NK-92 (cell line): ENCODE data around the gene EFNA1.
"Not testable (repeated sequence)": the region's sequence is repeated elsewhere in the genome, so short reads cannot be mapped to it uniquely, and the experiment has no call there.

Experiments
- DNase-seq: peaks from one replicate; lab custom pipeline; 2025; ENCODE audit not compliant: unreplicated experiment; lab: John Stamatoyannopoulos, UW

EFNA1 gene

DNA sequence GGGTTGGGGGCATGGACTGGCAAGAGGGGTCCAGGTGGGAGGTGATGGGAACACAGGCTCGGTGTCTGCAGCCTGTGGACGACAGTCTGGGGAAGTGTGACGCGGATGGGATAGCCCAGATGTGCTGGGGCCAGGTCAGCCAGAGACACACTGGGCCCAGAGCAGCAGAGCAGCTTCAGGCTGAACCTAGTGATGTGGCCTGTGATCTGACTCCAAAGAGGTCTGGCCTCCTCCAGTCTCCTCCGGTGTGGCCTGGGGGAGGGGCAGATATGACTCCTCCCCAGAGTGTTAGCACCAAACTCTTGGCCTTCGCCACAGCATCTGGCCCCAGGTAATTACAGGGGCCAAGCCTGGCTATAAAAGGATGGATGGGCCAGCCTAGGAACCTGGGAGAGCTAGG is 35.5 kb upstream of the EFNA1 start:
- no peak for DNase-seq

DNA sequence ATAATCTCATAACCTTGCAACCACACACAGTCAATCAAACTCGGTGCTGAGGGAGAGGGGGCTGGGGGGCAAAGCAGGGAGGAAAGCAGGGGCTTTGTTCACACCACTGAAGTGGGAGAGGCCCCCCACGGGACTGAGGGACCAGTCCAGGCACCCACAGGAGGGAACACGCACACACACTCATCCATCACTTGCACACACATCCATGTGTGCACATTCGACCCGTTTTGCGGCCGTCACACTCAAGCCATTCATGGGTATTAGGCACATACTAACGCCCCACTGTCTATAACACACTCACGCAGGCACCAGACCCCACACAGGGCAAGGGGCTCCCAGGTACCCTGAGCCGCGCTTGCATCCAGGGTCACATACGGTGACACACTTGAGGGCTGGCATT is 35.0 kb upstream of the EFNA1 start:
- DNase-seq: no peak

DNA sequence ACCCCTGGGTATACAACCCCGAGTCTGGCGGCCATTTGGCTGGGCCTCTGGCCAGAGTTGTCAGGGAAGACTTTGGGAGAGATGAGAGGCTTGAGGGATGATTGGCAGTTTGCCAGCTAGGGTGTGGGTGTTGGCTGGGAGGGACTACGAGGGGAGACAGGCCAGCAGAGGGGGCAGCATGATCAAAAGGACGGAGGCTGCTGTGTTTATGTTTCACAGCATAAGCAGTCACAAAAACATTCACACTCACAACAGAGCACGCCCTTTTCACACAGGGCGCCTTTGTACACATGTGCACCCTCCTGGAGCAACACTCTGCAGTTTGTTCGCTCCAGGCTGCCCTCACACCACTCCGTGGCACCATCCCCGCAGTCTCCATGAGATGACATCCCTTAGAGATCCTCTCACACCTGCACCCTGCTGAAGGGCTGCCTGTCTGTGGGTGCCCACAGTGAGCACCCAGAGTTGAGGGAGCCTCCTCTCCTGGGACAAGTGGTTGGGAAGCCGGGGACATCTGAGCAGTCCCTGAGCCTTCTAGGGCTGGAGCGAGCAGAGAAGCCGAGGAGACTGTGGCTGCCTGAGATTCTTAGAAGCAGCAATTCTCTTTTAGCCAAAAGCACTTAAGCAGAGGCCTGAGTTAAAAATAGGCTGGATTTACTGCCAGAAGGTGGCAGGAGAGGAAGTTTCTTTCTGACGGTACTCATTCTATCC is 33.6 kb upstream of the EFNA1 start:
- no peak for DNase-seq

DNA sequence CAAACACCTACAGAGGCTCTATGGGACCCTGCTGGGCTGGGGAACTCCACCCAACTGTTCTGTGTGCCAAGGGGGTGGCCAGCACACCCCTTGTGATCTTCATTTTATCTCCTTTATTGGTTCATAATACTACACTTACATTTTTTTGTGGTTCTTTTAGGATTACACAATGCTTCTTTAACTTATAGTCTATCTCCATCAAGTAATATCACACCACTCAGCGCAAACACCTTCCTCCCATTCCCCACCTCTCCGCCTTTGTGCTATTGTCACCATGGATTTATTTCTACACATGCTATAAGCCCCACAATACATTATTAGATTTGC is 33.1 kb upstream of the EFNA1 start:
- no peak for DNase-seq

DNA sequence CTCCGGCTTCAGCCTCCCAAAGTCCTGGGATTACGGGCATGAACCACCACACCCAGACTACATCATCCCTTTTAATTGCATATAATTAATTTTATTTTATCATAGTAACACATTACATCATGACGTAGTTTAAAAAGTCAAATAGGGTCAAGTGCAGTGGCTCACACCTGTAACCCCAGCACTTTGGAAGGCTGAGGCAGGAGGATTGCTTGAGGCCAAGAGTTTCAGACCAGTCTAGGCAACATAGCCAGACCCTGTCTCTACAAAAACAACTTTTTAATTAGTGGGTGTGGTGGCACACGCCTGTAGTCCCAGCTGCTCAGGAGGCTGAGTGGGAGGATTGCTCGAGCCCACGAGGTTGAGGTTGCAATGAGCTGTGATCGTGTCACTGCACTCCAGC is 28.3 kb upstream of the EFNA1 start:
- no peak for DNase-seq

DNA sequence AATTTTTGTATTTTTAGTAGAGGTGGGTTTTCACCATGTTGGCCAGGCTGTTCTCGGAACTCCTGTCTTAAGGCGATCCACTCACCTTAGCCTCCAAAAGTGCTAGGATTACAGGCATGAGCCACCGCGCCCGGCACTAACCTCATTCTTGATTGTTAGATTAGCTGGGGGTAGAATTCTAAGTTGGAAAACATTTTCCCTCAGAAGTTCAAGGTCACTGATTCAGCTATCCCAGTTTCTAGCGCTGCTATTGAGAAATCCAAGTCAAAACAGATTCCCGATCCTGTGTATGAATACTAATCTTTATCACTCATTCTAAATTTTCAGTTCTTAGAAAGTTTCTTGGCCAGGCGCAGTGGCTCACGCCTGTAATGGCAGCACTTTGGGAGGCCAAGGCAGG is 24.4 kb upstream of the EFNA1 start:
- no peak for DNase-seq

DNA sequence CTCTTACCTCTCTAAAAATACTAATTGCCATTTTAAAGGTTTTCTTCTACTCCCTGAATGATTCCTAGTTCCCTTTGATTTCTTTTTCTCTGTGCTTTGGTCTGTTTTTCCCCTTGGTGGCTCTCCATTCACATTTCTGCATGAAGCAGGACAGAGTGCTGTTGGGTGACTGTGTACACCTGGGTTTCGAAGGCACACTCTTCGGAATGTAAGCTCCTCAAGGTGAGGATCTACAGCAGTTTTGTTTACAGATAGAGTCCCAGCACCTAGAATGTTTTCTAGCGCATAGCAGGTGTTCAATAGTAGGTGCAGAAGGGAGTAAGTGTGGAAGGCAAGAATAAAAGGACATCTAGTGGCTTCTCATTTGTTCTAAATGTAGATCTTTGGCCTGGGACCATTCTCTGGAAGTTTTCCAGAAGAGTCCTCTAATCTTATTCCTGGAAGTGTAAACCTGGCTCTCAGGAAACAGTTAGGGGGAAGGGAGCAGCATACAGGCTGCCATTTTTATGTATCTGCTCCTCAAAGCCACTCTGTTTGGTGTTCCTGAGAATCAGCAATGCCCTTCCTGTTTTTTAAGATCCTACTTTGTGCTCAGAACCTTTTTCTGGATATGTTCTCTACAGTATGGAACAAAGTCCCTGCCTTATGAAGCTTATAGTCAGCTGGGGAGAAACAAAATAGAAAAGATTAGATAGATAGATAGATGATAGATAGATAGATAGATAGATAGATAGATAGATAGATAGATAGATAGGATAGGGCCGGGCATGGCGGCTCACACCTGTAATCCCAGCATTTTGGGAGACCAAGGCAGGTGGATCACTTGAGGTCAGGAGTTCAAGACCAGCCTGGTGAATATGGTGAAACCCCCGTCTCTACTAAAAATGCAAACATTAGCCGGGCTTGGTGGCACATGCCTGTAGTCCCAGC is 22.8 kb upstream of the EFNA1 start:
- DNase-seq: no peak

DNA sequence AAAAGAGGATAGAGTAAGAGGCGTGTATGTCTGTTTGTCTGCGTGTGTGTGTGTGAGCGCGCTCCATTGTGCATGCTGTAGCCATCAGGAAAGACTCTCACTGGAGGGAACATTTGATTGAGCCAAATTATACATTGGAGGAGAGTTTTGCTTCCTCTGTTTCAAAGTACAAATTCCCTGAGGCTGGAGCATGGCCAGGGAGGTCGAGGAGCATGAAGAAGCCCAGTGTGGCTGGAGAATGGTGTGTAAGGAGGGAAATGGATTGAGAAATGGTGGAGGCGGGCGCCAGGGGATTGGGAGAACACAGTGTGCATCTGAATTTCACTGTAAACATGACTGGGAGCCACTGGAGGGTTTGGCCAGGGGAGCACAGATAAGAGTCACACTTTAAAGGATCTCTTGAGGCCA is 22.1 kb upstream of the EFNA1 start:
- DNase-seq: no peak

DNA sequence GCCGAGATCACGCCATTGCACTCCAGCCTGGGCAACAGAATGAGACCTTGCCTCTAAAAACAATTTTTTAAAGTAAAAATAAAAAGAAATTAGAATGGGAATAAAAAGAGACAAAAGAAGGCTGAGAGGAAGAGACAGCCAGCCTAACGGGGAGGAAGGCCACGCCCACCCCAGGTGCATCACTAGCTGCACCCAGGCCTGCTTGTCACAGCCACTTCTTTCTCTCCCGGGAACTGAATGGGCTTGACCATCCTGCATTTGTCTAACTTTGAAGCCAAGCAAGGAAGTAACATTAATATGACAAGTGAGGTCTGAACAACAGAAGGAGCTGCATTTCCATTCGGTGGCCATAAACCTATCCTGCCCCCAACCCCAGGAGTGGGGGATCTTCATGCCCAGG is 20.8 kb upstream of the EFNA1 start:
- no peak for DNase-seq

DNA sequence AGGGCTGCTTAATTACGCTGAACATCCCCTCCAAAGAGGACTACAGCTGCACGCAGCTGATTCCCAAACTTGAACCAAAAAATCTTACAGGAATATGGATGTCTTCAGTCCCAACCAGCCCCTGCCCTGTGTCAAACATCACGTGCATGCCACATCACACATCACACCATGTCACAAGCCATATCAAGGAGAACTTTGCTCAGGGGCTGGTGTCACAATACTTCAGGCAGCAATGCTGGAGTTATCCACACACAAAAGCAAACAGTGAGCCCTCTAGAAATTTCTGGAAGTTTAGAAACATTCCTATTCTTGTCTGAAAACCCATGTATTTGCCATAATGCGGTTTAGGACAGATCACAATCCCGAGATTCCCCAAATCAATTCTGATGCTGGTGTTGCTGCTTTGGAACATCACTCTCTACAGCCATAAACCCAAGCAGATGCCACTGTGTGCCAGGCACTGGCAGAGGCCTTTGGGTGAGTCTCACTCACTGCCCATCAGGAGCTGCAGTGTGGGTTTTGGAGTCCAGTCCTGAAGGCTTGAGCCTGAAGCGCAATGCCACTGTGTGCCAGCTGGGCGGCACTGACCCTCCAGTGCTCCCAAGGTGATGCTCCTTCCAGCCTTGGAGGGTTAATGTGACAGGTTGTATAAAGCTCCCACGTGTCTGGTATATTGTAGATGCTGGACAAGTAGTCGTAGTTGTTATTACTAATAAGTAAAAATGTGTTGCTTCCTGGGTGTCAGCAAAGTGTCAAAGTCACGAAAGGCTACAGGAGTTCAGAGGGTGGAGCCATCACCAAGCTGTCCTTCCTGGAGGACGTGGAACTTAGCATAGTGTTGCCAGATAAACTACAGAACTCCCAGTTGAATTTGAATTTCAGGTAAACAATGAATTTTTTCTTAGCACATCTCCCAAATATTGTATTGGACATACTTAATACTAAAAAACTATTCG is 20.1 kb upstream of the EFNA1 start:
- no peak for DNase-seq

DNA sequence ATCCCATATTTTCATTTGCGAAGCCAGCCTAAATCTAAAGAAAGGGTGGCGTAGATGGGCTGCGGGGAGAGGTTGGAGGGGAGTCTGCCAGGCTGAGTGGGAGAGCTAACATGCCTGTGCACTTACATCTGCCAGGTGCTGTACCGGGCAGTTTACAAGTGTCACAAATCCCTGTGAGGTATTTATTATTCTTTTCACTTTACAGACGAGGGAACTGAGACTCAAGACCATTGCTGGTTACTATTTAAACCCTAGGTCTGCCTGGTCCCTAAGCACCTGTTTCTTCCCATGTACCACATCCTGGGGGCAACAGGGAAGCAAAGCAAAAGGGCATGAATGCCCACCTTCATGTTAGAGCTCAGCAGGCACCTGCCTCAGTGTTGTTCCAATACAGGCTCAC is 19.4 kb upstream of the EFNA1 start:
- DNase-seq: no peak

DNA sequence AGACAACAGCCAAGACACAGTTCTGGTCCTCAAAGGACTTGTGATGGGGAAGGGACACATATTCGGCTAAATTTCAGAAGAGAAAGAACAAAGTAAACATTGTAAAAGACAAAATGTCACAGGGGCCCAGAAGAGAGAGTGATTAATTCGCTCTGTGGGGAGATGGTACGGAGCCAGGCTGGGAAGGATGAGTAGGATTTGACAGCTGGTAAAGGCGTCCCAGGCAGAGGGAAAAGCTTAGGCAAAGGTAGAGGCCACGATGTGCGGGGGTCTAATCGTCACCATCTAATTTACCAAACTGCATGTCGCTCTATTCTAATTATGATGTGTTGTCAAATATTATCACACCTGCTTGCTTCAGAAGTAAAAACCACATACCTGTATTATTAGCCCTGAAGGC is 17.3 kb upstream of the EFNA1 start:
- no peak for DNase-seq

DNA sequence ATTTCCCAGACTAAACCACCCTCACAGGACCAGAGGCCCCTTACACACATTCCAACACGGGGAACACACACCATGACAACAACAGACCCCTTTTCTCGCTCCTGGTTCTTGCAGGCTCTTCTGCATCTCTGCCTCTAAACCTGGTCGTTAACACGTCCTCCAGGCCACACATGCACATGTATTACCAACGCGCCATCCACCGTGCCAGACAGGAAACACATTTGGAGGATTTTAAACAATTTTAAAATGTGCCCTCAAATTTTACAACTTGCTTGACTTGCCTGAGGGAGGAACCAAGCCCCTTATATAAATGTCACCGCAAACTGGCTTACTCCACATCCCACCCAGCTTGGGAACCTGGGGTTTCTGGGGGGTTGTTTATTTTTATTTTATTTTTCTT is 16.9 kb upstream of the EFNA1 start:
- no peak for DNase-seq

DNA sequence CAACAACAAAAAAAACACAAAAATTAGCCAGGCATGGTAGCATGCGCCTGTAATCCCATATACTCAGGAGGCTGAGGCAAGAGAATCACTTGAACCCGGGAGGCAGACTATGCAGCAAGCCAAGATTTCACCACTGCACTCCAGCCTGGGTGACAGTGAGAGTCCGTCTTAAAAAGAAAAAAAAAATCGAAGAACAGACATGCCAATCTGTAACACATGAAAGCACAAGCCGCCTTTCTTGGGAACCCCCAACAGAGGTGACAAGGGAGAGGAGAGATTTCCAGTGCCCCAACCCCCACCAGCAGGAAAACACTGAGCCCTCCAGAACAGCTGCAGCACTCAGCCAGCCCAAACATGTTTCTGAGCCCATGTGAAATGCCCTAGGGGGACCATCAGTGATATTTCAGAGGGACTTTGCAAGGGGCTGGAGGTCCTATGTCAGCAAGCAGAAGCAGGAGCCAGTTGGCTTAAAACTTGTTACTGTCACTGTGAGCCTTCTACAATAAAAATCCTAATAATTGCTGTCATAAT is 14.2 kb upstream of the EFNA1 start:
- no peak for DNase-seq

DNA sequence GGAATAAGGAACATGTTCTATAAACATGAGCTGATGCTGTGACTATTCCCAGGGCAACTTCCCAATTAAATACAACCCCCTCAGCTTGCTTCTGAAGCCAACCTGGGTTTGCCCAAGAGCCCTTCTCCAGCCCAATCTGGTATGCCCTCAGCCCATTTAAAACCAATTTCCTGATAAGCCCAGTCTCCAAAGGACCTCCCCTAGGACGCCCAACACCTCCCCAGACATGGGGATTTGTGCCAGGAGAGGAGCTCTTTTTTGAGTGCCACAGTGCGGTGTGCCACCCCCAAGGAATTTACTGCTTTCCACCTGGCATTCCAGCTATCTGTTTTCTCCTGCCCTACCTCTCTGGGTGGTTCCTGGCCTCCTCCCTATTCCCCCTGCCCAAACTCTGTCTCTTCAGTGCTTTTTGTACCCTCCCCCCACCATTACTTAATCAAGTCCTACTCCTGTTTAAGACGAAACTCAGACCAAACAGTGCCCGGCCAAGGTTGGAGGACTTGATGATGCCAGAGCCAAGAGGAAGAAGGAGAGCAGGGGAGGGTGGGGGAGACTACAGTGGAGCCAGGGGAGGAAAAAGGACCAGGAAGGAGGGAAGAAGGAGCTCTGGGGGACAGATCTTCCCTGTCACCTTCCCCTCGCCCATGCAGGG is 11.4 kb upstream of the EFNA1 start:
- no peak for DNase-seq

DNA sequence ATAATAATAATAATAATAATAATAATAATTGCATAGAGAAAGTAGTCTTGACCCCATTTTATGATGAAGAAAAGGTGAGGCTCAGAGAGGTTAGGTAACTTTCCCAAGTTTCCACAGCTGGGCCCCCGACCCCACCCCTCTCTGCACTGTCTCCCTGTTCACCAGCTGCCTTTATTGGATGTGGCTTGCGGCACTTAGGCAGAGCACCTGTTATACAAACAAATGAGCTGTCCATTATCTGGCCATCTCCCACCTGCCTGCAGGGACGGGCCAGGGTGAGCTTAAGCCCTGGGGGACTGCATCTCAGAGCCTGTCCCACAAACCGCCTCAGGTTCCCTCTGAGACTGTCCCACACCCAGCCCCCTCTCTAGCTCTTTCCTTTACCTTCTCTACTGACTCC is 10.1 kb upstream of the EFNA1 start:
- DNase-seq: no peak

DNA sequence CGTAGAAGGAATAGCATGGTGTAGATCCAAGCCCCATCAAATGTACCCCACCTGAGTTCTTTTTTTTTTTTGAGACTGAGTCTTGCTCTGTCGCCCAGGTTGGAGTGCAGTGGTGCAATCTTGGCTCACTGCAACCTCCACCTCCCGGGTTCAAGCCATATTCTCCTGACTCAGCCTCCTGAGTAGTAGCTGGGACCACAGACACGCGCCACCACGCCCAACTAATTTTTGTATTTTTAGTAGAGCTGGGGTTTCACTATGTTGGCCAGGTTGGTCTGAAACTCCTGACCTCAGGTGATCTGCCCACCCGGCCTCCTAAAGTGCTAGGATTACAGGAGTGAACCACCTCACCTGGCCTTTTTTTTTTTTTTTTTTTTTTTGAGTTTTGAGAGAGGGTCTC is 9.6 kb upstream of the EFNA1 start:
- not testable (repeated sequence) for DNase-seq

DNA sequence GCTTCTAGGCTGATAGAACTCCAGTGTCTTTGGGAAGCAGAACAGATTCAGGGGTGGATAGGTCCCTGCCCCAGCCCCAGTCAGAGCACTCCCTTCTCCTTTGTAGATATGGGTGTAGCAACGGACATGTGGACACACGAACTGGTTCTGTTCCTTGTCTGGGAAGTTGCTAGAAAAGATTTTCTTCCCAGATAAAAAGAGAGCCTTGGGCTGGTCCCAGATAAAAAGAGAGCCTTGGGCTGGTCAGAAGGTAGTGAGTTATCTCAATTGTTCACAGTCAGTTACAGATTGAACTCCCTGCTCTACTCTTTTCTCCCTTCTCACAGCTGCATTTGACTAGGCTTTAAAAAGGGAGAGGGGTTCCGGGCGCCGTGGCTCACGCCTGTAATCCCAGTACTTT is 7.4 kb upstream of the EFNA1 start:
- no peak for DNase-seq

DNA sequence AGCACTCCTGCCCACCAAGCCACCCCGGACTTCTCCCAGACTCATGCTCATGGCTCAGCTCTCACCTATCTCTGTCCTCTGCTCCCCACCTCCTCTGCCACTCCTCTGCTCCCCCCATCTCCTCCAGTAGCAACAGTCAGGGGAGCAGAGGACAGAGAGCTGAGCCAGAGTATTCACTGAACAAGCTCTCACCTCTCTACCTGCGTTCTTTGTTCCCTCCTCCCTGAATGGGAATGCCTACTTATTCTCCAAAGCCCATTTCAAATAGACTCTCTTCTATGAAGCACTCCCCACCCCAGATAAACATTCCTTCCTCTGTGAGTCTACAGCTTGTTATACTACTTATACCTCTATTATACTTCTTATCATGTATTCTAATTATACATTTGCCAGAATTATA is 6.4 kb upstream of the EFNA1 start:
- DNase-seq: no peak

DNA sequence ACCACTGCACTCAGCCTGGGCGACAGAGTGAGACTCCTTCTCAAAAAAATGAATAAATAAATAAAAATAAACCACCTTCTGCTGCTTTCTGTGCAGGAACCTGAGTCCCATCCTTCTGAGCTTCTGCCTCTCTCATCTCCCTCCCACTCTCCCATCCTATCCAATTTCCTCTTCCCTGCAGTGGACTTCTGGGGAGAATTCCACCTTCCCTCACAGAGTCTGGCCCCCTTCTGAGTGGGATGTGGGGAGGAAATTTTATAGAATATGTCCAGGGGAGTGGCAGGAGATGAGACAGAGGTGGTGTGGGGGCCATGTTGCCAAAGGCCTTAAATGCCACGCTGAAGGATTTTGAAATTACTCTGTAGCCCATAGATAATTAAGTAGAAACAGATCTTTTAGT is 5.4 kb upstream of the EFNA1 start:
- no peak for DNase-seq

DNA sequence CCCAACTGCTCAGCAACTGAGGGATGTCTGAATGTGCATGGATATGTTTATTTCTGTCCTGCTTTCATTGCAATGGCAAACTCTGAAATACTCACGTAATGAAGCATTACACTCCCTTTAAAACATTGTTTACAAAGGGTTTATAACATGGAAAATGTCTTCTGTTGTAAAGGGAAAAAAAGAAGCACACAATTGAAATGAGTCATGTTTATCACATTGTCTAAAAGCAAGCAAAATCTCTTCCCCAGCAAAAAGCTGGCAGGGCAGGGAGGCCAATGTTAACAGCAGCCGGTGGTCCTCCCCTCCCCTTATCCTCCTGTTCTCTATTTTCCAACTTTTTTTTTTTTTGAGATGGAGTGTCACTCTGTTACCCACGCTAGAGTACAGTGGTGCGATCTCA is 3.9 kb upstream of the EFNA1 start:
- DNase-seq: no peak
